Stimulated activated CD8-positive, alpha-beta memory T cell treated with anti-CD3 and anti-CD28 coated beads, Interleukin-12 subunit alpha, Interleukin-12 subunit beta, amount 100 ng/mL, for 1 hour (primary cell): Measurements from ENCODE around the gene LDAH.

Experiments used
- DNase-seq: peaks from one replicate; pipeline ENCODE4 v3.0.0-alpha.2; 2020; ENCODE audit warnings: low read depth

Gene LDAH

DNA sequence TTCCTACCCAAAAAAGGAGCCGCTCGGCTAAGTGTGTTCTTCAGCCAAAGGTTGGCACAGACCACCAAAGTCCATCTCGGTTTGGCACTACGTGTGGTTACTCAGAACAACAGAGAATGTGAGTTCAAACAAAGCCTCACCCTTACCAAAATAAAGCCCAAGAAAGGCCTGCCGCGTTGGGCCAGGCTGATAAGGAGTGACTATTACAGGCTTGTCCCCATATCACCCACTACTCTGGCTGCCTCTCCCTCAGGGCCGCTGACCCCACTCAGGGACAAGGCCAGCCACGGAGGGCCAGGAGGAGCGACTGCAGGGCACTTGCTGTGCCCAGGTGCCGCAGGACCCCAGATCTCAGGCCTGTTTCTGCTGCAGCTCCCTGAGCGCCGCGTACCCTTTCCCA lies 185.8 kb downstream of the LDAH start:
- DNase-seq: no peak

DNA sequence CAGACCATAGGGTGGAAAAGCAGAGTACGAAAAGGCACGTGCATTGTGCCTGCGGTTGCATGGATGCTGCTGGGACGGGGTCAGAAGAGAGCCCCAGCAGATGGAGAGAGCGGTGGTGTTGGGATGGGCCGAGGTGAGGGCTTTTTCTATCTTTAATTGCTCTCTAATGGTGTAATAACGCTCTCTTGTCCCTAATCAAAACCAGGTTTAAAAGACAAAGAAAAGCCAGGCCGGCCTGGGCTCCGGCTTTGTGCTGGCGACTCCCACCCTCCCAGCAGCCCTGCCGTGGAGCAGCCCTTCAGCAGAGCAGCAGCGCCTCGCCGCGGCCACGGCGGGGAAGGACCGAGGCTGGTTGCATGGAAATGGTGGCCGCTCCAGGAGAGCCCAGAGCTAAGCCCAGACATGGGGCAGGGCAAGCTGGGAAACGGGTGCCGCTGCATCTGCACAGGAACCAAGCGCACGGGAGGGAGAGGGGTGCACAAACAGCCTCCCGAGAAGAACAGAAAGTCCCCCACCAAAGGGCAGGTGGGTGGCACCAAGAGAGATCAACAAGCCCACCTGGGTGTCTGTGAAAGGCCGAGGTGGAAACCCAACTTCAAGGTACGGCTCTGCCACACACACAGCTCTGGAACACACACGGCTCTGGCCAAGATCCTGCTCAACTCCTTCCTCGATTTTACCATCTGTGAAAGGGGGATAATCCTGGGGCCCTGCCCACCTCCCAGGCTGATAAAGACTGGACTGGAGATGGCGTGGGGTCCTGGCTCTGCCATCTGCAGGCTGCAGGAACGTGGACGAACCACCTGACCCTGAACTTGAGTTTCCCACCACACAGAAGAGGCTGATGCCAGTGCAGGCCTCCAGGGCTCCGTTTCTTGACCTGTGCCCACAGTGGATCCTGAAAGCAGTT lies 187.0 kb downstream of the LDAH start:
- no peak for DNase-seq

DNA sequence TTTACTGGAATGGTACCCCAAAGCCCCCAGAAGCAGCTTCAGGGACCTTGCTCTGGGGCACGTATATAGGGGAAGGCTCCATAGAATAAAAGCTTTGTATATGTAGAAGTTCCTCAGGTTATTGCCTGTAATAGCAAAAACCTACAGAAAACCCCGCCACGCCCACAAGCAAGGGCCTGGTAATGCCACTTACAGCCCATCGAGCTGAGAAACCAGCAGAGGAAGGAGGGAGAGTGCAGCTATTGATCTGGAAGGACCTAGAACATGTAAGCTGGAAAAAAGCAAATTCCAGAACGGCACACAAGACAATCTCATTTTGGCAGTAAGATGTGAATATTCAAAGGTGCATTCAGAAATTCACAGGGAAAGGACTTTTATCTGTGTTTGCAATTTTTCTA lies 187.8 kb downstream of the LDAH start:
- no peak for DNase-seq

DNA sequence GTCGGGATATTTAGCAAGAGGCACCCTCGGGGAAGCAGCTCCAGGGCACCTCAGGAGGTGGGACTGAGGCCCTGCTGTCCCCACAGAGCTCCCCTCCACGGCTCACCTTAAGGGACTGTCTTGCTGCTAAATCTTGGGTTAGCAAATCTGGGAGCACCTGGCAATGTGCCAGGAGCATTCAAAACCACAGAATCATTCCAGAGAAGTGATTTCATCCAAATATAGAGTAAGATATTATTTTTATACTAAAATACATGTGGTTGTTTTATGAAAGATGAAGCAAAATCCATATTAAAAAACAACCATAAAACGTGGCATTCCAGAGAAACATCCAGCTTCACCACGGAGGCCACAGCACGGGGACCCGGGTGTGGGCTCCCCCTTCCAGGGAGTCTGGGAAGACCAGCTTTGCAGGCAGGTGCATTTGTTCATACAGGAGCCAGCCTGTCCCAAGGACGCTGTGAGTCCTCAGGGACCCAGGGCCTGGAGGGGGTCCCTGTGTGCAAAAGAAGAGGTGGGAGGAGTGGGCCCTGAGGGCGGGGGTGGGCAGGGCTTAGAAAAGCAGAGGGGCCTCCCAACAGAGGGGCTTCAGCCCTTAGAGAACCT lies 188.3 kb downstream of the LDAH start:
- no peak for DNase-seq
